ENCODE data around the gene LONP2.
"Not testable (repeated sequence)": the region's sequence is repeated elsewhere in the genome, so short reads cannot be mapped to it uniquely, and the experiment has no call there.

Gene LONP2

GRCh38 chr16:48295488-48296281 lies 51.6 kb downstream of the LONP2 start:
- no peak for DNase-seq

DNA sequence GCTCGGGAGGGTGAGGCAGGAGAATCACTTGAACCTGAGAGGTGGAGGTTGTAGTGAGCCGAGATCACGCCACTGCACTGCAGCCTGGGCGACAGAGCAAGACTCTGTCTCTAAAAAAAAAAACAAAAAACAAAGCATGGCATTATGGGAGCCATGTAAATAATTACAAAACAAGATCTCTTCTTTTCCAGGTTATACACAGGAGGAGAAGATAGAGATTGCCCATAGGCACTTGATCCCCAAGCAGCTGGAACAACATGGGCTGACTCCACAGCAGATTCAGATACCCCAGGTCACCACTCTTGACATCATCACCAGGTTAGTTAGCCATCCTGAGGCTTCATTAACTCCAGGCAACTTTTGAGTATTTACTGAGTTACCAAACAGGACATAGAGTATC lies 55.4 kb downstream of the LONP2 start:
- DNase-seq = no peak

DNA sequence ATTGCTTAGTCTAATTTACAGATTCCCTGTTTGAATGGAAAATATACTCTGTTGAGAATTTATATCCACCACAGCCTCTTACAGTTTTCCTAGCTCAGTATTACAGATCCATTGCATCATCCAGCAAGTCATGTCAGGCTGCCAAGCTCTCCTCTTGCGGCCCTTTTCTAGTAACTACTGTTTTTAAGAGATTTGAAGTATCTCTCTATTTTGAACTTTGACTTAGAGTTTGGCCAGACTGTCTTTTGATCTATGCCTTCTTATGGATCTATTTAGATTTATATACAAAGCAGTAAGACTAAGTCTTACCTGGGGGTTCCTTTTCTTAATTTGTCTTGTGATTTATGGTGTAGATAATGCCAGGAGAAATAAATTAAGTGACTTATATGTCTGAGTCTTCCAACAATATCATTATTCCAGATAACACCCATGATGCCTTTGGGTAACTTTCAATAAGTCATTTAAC lies 56.3 kb downstream of the LONP2 start:
- no peak for DNase-seq

GRCh38 chr16:48308535-48308934 lies 64.4 kb downstream of the LONP2 start:
- DNase-seq = no peak

GRCh38 chr16:48310908-48311641 lies 67.0 kb downstream of the LONP2 start:
- no peak for DNase-seq

- not testable (repeated sequence) for DNase-seq
Observed at GRCh38 chr16:48313905-48314304, 69.8 kb downstream of the LONP2 start.

DNA sequence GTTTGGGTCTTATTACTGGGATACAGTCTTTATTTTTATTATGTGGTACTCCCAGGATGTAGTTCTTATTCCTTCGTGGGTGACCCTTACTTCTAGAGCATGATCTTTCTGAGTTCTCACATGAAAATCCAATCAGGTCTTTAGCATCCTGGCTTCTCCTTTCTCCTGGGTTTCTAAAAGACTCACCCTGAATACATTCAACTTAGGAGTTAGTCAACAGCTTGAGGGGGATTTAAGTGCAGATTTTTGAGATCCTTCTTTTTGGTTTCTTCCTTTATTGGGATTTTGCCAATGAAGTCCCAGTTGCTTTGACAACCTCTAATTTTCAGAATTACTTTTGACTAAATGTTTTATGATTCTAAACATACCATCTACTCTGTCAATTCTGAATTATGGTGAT lies 72.9 kb downstream of the LONP2 start:
- no peak for DNase-seq

GRCh38 chr16:48317614-48318315 lies 73.7 kb downstream of the LONP2 start:
- no peak for DNase-seq

DNA sequence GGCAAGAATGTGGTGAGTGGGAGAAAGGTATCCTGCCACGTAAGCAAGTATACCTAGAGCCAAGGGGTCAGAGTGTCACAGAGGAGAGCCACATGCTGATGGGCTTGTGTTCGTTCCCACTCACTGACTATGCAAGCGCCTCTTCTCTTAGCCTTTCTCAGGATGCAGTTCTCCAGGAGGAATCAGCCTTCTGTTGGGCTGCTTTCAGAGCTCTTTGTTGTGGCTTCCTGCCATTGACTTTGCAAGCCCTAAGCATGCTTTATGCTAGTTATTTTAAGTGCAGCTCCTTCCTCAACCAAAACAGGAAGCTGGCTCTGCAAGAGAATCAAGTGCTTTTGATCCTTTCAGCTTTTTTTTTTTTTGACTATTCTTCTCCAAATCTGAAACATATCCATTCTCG lies 74.5 kb downstream of the LONP2 start:
- DNase-seq = no peak

DNA sequence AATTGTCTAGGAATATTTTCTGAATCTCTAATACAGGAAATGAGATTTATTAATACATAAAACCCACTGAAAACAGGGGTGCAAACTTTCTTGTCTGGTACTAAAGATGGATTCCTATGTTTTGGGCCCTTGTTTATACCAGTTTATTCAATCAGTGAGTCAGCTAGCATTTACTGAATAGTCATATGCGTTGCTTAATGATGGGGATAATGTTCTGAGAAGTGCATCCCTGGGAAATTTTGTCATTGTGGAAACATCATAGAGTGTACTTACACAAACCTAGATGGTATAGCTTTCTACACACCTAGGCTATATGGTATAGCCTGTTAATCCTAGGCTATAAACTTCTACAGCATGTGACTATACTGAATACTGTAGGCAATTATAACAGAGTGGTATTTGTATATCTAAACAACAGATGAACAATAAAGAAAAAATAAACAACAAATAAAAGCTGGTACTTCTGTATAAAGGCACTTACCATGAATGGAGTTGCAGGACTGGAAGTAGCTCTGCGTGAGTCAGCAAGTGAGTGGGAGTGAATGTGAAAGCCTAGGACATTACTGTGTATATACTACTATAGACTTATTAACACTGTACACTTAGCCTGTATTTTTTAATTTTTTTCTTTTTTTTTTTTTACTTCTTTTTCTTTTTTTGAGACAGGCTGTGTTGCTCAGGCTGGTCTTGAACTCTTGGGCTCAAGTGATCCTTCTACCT lies 77.4 kb downstream of the LONP2 start:
- no peak for DNase-seq

GRCh38 chr16:48323783-48324775 lies 80.0 kb downstream of the LONP2 start:
- DNase-seq = no peak

DNA sequence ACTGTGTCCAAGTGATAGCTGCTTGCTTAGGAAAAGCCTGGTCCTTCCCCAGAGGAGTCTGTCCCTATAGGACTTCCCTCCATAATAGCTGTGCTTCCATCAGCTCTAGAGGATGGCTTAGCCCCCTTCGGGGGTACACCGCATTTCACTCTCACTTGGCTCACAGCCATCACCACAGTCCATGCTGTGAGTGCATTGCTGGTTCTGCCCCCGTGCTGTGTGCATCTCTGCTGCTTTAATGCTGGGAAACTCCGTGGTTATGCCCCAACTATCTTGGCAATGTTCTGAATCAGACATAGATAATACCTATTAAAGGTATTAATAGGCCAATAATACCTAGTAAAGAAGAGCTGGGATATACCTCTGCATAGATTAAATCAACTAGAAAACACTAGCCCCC lies 82.8 kb downstream of the LONP2 start:
- DNase-seq = no peak

DNA sequence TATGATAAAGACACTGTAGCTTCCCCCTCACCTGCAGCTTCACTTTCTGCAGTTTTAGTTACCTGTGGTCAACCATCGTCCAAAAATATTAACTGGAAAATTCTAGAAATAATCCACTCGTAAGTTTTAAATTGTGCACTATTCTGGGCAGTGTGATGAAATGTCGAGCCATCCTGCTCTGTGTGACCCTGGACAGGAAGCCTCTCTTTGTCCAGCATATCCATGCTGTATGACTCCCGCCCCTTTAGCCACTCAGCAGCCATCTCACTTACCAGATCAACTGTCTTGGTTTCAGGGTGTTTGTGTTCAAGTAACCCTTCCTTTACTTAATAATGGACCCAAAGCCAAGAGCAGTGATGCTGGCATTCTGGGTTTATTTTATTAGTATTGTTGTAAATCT lies 85.0 kb downstream of the LONP2 start:
- DNase-seq = no peak

GRCh38 chr16:48330189-48330840 lies 86.2 kb downstream of the LONP2 start:
- DNase-seq = no peak

DNA sequence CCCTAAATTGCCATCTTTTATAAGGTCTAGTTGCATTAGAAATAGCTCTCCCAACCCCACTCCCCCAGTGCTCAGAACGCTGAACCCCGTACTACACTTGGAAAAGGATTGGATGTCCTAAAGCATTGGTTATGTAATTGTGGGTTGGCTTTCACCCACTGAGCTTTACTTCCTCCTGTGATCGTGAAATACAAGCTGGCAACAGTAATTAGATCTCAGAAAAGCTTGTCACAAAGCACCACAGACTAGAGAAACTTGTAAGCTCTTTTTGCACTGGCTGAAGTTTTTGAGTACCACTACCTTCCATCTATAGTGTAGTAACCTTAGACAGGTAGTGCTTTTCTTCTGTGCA lies 86.7 kb downstream of the LONP2 start:
- no peak for DNase-seq

DNA sequence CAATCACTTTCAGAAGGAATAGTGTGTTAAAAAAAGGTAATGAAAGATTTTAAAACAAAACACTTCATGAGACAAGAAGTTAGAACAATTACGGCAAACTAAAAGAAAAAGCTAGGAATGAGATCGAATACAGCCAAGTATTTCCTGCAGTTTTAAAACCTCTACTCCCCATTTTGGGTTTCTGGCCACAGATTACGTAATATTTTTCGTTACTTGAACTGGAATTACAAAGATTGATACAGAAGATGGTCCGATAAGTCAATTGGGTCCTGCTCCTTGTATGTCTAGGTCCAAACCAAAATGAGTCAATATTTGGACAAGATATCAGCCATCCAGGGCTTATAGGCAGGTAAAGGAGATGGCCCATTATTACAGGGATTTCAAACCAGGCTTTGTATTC lies 88.9 kb downstream of the LONP2 start:
- no peak for DNase-seq

GRCh38 chr16:48334325-48334724 lies 90.2 kb downstream of the LONP2 start:
- DNase-seq = no peak

DNA sequence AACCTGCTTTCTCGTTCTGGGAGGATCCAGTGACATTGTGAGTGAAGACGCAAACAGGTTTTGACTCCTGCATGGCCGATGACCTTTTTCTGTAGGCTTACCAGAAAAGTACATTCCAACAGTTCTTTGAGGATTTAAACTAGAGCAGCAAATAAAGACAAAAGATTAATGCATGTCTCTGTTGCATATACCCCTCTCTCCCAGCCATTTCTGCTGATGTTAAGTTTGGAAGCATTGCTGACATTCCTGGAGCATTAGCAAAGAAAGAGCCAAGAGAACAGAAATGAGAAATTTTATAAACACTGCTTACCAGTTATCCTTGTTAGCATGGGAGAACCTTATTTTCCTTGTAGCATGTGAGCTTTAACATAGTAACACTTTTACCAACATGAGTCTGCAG lies 91.9 kb downstream of the LONP2 start:
- DNase-seq = no peak

- no peak for DNase-seq
Observed at GRCh38 chr16:48340054-48340453, 96.0 kb downstream of the LONP2 start.

DNA sequence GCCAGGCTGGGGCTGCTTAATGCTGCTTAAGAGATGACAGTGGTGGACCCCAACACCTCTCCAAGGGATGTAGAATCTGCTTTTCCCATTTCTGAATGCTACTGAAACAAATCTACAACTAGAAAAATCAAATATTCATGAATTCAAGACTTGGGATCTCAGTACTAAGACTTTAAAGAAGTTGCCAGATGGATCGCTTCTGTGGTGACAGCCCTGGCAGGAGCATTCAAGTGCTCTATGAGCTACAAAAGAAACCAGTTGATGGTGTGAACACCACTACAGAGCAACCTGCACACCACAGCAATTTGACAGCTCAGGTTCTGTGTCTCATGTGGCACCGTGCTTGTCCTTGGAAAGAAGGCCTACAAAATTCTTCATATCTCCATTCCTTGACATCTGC lies 98.5 kb downstream of the LONP2 start:
- DNase-seq = no peak

DNA sequence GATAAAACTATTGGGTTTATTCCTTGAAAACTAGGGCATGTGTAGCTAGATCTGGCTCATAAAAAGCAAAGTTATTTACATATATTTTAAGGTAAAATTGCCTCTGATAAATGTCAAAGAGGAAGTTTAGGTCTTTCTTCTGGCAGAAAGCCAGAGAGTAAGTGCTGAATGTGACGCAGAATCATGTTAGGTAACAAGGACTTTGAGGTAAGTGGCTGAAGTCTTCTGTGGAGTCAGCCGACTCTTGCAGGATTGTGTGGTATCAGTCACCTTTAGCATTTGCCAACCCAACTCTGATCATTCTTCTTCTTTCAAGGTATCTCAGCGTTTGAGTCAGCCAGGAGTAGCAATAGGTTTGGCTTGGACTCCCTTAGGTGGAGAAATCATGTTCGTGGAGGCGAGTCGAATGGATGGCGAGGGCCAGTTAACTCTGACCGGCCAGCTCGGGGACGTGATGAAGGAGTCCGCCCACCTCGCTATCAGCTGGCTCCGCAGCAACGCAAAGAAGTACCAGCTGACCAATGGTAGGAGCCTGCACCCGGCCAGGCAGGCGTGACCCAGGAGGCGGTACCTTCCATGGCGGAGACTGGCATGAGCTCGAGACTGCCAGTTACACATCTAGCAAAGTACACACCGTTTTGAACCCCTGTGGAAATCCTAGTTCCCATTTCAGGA lies 103.2 kb downstream of the LONP2 start:
- no peak for DNase-seq

Measured in COR-L47 (cell line).